ENCODE measurements around the gene MRPL44.

- TF ChIP-seq ZBTB1 (CRISPR knock-in tag; IDR thresholded peaks at IDR 0.05; ENCODE audit: borderline replicate concordance) (no peak), EZH2 (conservative IDR thresholded peaks at IDR 0.05; ENCODE audit: low read depth, low read length) (no peak), CTCF (CRISPR knock-in tag; IDR thresholded peaks at IDR 0.05) (no peak), ZC3H13 (CRISPR knock-in tag; IDR thresholded peaks at IDR 0.05) (no peak), SRSF4 (IDR thresholded peaks at IDR 0.05; ENCODE audit: low read depth, low read length, poor library complexity, severe bottlenecking) (no peak)
Observed at GRCh38 chr2:223952280-223952968, 4.8 kb upstream of the MRPL44 start.

All from HepG2 (cell line).